GM23248 (cell line): ENCODE results near the gene CSH1. TPM values are rescaled to one million over a fixed set of nuclear protein-coding genes. Genes with fewer than 3 reads are reported as not detected.
"Not testable (repeated sequence)": the region's sequence is repeated elsewhere in the genome, so short reads cannot be mapped to it uniquely, and the experiment has no call there.

Source experiments
- DNase-seq: peaks from one replicate; pipeline ENCODE4 v3.0.0-alpha.2; 2015
- H2AFZ ChIP-seq: fragments of 200-600 bp; sonication (generic); 2 replicates; pipeline ENCODE4 v1.6.1; 2016; ENCODE audit warnings: antibody characterized with exemption
- H3F3A ChIP-seq: fragments of 200-600 bp; sonication (generic); 2 replicates; pipeline ENCODE4 v1.6.1; 2016; ENCODE audit warnings: mild to moderate bottlenecking, antibody characterized with exemption, mixed run types; ENCODE audit not compliant: insufficient read depth
- H3K27ac ChIP-seq: fragments of 200-600 bp; sonication (generic); 2 replicates; pipeline ENCODE4 v1.5.1; 2016; ENCODE audit warnings: mild to moderate bottlenecking
- H3K27me3 ChIP-seq: fragments of 200-600 bp; sonication (generic); replicated peaks from 2 replicates; pipeline ENCODE4 v1.6.1; 2016; ENCODE audit warnings: mild to moderate bottlenecking; ENCODE audit not compliant: insufficient read depth
- H3K36me3 ChIP-seq: fragments of 200-600 bp; sonication (generic); 2 replicates; pipeline ENCODE4 v1.6.1; 2016; ENCODE audit warnings: low read depth, mild to moderate bottlenecking
- H3K4me1 ChIP-seq: fragments of 200-600 bp; sonication (generic); 2 replicates; pipeline ENCODE4 v1.6.1; 2016; ENCODE audit warnings: mild to moderate bottlenecking; ENCODE audit not compliant: insufficient read depth
- H3K4me2 ChIP-seq: fragments of 200-600 bp; sonication (generic); one replicate; pipeline ENCODE4 v1.6.1; 2016; ENCODE audit warnings: mild to moderate bottlenecking; ENCODE audit not compliant: unreplicated experiment
- H3K4me3 ChIP-seq: fragments of 200-600 bp; sonication (generic); 2 replicates; pipeline ENCODE4 v1.5.1; 2016; ENCODE audit warnings: mild to moderate bottlenecking
- H3K79me2 ChIP-seq: fragments of 200-600 bp; sonication (generic); 2 replicates; pipeline ENCODE4 v1.6.1; 2016; ENCODE audit warnings: mild to moderate bottlenecking; ENCODE audit not compliant: insufficient read depth
- H3K9ac ChIP-seq: fragments of 200-600 bp; sonication (generic); 2 replicates; pipeline ENCODE4 v1.6.1; 2016; ENCODE audit warnings: mild to moderate bottlenecking
- H3K9me2 ChIP-seq: fragments of 200-600 bp; sonication (generic); 2 replicates; pipeline ENCODE4 v1.6.1; 2016; ENCODE audit warnings: mixed run types, mild to moderate bottlenecking, moderate library complexity; ENCODE audit not compliant: insufficient read depth
- H3K9me3 ChIP-seq: fragments of 200-600 bp; sonication (generic); one replicate; pipeline ENCODE4 v1.6.1; 2017; ENCODE audit warnings: low read depth
- H4K20me1 ChIP-seq: fragments of 200-600 bp; sonication (generic); 2 replicates; pipeline ENCODE4 v1.6.0; 2016; ENCODE audit not compliant: insufficient read depth
- EZH2 ChIP-seq: fragments of 200-600 bp; sonication (generic); IDR thresholded peaks from 2 replicates; pipeline ENCODE4 v1.6.1; 2018; ENCODE audit warnings: antibody characterized with exemption, mild to moderate bottlenecking; ENCODE audit not compliant: insufficient read depth, poor library complexity, severe bottlenecking
- EZH2phosphoT487 ChIP-seq: fragments of 200-600 bp; sonication (generic); IDR thresholded peaks from 2 replicates; pipeline ENCODE4 v1.6.1; 2018; ENCODE audit warnings: antibody characterized with exemption, moderate library complexity, mild to moderate bottlenecking, low read depth; ENCODE audit not compliant: insufficient read depth
- WGBS, 2 experiments: methylation state at CpG; one replicate each; pipeline ENCODE4 v1.1.6; 2015 to 2017; ENCODE audit warnings: low lambda C conversion rate in 2 of 2, low coverage in 1 of 2; ENCODE audit errors: missing lambda C conversion rate in 2 of 2; 5-methylcytosine and 5-hydroxymethylcytosine counted together
- in situ Hi-C: fragments of 300-500 bp; cut with MboI; formaldehyde crosslinking; loops from 2 replicates; pipeline ENCODE4 v1.15.0; 2020
- polyA plus RNA-seq: library from polyadenylated mRNA; unstranded; fragments of >200 nt; fragmentation: Nextera tagmentation; extraction: Ambion mirVana; gene quantifications from 2 replicates; pipeline ENCODE4 v1.2.1, GENCODE V29; 2016
- total RNA-seq: library from RNA; depleted of rRNA; stranded (reverse); fragments of >200 nt; shearing (Covaris generic); gene quantifications from 2 replicates; pipeline ENCODE4 v1.2.3, GENCODE V29; 2014

Gene CSH1
- total and polyA plus RNA-seq, 2 experiments from 2014 or later: not detected

- no peak within 1 kb of the TSS for H3K9ac ChIP-seq
- no peak within 1 kb of the TSS for H3K27ac ChIP-seq
- WGBS, 2 experiments: 43 to 46% methylated on average over 13 to 15 of the region's 15 CpGs
- in situ Hi-C loops: no loop called here
- no peak within 1 kb of the TSS for H2AFZ ChIP-seq
- TF ChIP-seq EZH2phosphoT487 (no peak), EZH2 (no peak)
- H4K20me1 ChIP-seq: no peaks in the 10 kb centered on the region
- H3K36me3 ChIP-seq: no peaks in the 10 kb centered on the region
- no peaks in the 10 kb centered on the region for H3K9me3 ChIP-seq
- H3K9me2 ChIP-seq: no peaks in the 10 kb centered on the region
- H3K27me3 ChIP-seq: no peaks in the 10 kb centered on the region
- no peak within 1 kb of the TSS for H3K4me3 ChIP-seq
- H3K4me1 ChIP-seq: no peaks in the 10 kb centered on the region
- H3K4me2 ChIP-seq: no peak within 1 kb of the TSS
- H3K79me2 ChIP-seq: no peaks in the 10 kb centered on the region
- peak; percentile 62 for DNase-seq
- H3F3A ChIP-seq: no peaks in the 10 kb centered on the region
These were observed 14.3 kb downstream of the CSH1 start, which contains the start of gene GH2 for GRCh38 chr17:63881935-63882601. Gene GH2 (minus strand): TSS chr17:63881944. CDS start chr17:63881801, 143 bp downstream.

DNA sequence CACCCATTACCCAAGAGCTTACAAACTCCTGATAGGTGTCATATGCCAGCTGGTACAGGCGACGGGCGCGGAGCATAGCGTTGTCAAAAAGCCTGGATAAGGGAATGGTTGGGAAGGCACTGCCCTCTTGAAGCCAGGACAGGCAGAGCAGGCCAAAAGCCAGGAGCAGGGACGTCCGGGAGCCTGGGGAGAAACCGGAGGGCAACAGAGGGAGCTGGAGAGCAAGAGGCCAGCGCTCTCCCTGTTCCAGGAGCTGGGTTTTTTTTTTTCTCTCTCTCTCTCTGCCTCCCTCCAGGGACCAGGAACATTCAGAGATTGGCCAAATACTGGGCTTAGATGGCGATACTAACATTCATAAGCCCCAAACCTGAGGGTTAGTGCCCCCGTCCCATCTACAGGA is 15.0 kb downstream of the CSH1 start:
- 39 to 42% methylated on average over 11 of the region's 11 CpGs for WGBS, 2 experiments
- H3K27me3 ChIP-seq, DNase-seq: not testable (repeated sequence)

GRCh38 chr17:63880706-63881105 is 15.7 kb downstream of the CSH1 start:
- no peak for DNase-seq
- no peak overlapping the region for H3K4me2 ChIP-seq
- no peaks in the 10 kb centered on the region for H3K9me2 ChIP-seq
- H3K36me3 ChIP-seq: no peaks in the 10 kb centered on the region
- H2AFZ ChIP-seq: no peak overlapping the region
- no peaks in the 10 kb centered on the region for H3K79me2 ChIP-seq
- no peak overlapping the region for H3K27ac ChIP-seq
- no peaks in the 10 kb centered on the region for H3K4me1 ChIP-seq
- H3K27me3 ChIP-seq: no peaks in the 10 kb centered on the region
- no peaks in the 10 kb centered on the region for H3K9me3 ChIP-seq
- in situ Hi-C loops: no loop called here
- no peak overlapping the region for H3K4me3 ChIP-seq
- H4K20me1 ChIP-seq: no peaks in the 10 kb centered on the region
- TF ChIP-seq EZH2phosphoT487 (no peak), EZH2 (no peak)
- WGBS, 2 experiments: 77 to 80% methylated on average over 12 of the region's 12 CpGs
- no peak overlapping the region for H3K9ac ChIP-seq
- H3F3A ChIP-seq: no peaks in the 10 kb centered on the region

More for the DNA sequence above, 15.0 kb downstream of the CSH1 start:
- H3K9ac ChIP-seq, H3F3A ChIP-seq, H3K27ac ChIP-seq, H2AFZ ChIP-seq, H3K79me2 ChIP-seq, H3K4me1 ChIP-seq, H3K9me3 ChIP-seq, H3K4me2 ChIP-seq, in situ Hi-C loops, H4K20me1 ChIP-seq, H3K36me3 ChIP-seq, H3K9me2 ChIP-seq, H3K4me3 ChIP-seq: not testable (repeated sequence)

GRCh38 chr17:63878413-63878812 is 18.0 kb downstream of the CSH1 start:
- H3K36me3 ChIP-seq, H3K27me3 ChIP-seq, DNase-seq, H3K4me3 ChIP-seq, H3K9me3 ChIP-seq, H3K9ac ChIP-seq, H3K79me2 ChIP-seq, H3K9me2 ChIP-seq, H2AFZ ChIP-seq, H3K4me1 ChIP-seq, H3K4me2 ChIP-seq, H3F3A ChIP-seq, H3K27ac ChIP-seq, in situ Hi-C loops, H4K20me1 ChIP-seq: not testable (repeated sequence)
- 65 to 68% methylated on average over 9 of the region's 9 CpGs for WGBS, 2 experiments

- H3K9ac ChIP-seq, H4K20me1 ChIP-seq, in situ Hi-C loops, H3K27me3 ChIP-seq, H3K27ac ChIP-seq, H3K4me3 ChIP-seq, H3K36me3 ChIP-seq, H3K9me2 ChIP-seq, DNase-seq, H3K4me1 ChIP-seq, H3K9me3 ChIP-seq, H2AFZ ChIP-seq, H3K79me2 ChIP-seq, H3K4me2 ChIP-seq: not testable (repeated sequence)
- peaks cover 14% of the 10 kb centered on the region; the same call in 1 of the 2 replicates for H3F3A ChIP-seq
- 51 to 52% methylated on average over 6 of the region's 6 CpGs for WGBS, 2 experiments
These were observed 21.7 kb downstream of the CSH1 start for GRCh38 chr17:63874693-63875092.

- H3K4me3 ChIP-seq, H3K27ac ChIP-seq, H3K9ac ChIP-seq, H3K27me3 ChIP-seq, H3K9me2 ChIP-seq, H2AFZ ChIP-seq, DNase-seq, H3K36me3 ChIP-seq, H4K20me1 ChIP-seq, in situ Hi-C loops, H3K4me2 ChIP-seq, H3K9me3 ChIP-seq, H3K79me2 ChIP-seq: not testable (repeated sequence)
- WGBS, 2 experiments: 67 to 79% methylated on average over 6 of the region's 8 CpGs
- peaks cover 14% of the 10 kb centered on the region for H3K4me1 ChIP-seq
- peaks cover 19% of the 10 kb centered on the region; the same call in 1 of the 2 replicates for H3F3A ChIP-seq
These were observed 22.2 kb downstream of the CSH1 start for GRCh38 chr17:63874061-63874626.

- not testable (repeated sequence) for H3K79me2 ChIP-seq
These were observed 22.8 kb downstream of the CSH1 start, which contains the start of gene CSH2 for GRCh38 chr17:63873577-63873976. Gene CSH2 (minus strand): TSS chr17:63873677. CDS start chr17:63873614, 63 bp downstream.

More at GRCh38 chr17:63873577-63873976, 22.8 kb downstream of the CSH1 start, which contains the start of gene CSH2:
- H3K9me2 ChIP-seq, H2AFZ ChIP-seq, H3K36me3 ChIP-seq, H3K27me3 ChIP-seq, DNase-seq, H4K20me1 ChIP-seq, in situ Hi-C loops, H3K9me3 ChIP-seq, H3K4me2 ChIP-seq, H3K27ac ChIP-seq, H3K9ac ChIP-seq, H3K4me3 ChIP-seq: not testable (repeated sequence)
- 74 to 82% methylated on average over 4 of the region's 7 CpGs for WGBS, 2 experiments
- peaks cover 15% of the 10 kb centered on the region for H3K4me1 ChIP-seq
- H3F3A ChIP-seq: peaks cover 20% of the 10 kb centered on the region; the same call in 1 of the 2 replicates
